Transverse colon (tissue), 4 donors: ENCODE results near the gene ZNF892. TPM values are rescaled to one million over a fixed set of nuclear protein-coding genes. Genes with fewer than 3 reads are reported as not detected.
"Not testable (repeated sequence)": the region's sequence is repeated elsewhere in the genome, so short reads cannot be mapped to it uniquely, and the experiment has no call there.

Experiments used
- DNase-seq: peaks from one replicate; pipeline ENCODE4 v3.0.0-alpha.2; 2019
- H3K27ac ChIP-seq, 4 donors: fragments of 200-600 bp; sonication (generic); 2 replicates each; pipeline ENCODE4 v1.5.1; 2016 to 2018; ENCODE audit warnings: inconsistent platforms in 4 of 4
- H3K27me3 ChIP-seq: fragments of 200-600 bp; sonication (generic); 2 replicates; pipeline ENCODE4 v1.5.1; 2017; ENCODE audit warnings: inconsistent platforms
- H3K36me3 ChIP-seq, 4 donors: fragments of 200-600 bp; sonication (generic); 2 replicates each; pipeline ENCODE4 v1.5.1; 2017 to 2019; ENCODE audit warnings: inconsistent platforms in 4 of 4
- H3K4me1 ChIP-seq, 4 donors: fragments of 200-600 bp; sonication (generic); 2 replicates each; pipeline ENCODE4 v1.5.1; 2017 to 2020; ENCODE audit warnings: inconsistent platforms in 4 of 4
- H3K4me3 ChIP-seq, 4 donors: fragments of 200-600 bp; sonication (generic); 1 replicate in 1 of 4; 2 replicates in 3 of 4; pipeline versions ENCODE4 v1.5.1 to v1.6.1; 2017 to 2019; ENCODE audit warnings: inconsistent platforms in 4 of 4
- H3K9me3 ChIP-seq, 2 donors: fragments of 200-600 bp; sonication (generic); 2 replicates each; pipeline ENCODE4 v1.5.1; 2017 to 2019; ENCODE audit warnings: inconsistent platforms in 2 of 2
- EP300 ChIP-seq: sonication (generic); formaldehyde crosslinking; IDR thresholded peaks from one replicate; pipeline ENCODE4 v1.6.1; 2017; ENCODE audit warnings: antibody characterized with exemption, low read depth
- POLR2A ChIP-seq: fragments of 450-650 bp; IDR thresholded peaks from one replicate; pipeline ENCODE4 v1.6.1; 2016; ENCODE audit warnings: antibody characterized with exemption, mild to moderate bottlenecking, moderate library complexity
- POLR2AphosphoS5 ChIP-seq, 3 donors: sonication (generic); formaldehyde crosslinking; IDR thresholded peaks; one replicate each; pipeline ENCODE4 v1.6.1; 2016; ENCODE audit warnings: antibody characterized with exemption in 3 of 3
- WGBS, 2 donors: methylation state at CpG; one replicate each; pipeline ENCODE4 v1.1.5; 2018; ENCODE audit warnings: low coverage in 1 of 2; 5-methylcytosine and 5-hydroxymethylcytosine counted together
- in situ Hi-C, 4 donors: fragments of 200-750 bp; cut with MboI; loops; one replicate each; pipeline versions ENCODE4 v1.15.0 to v1.15.1; 2017; ENCODE audit warnings: low sequenced_read_pairs in 3 of 4, low pct_ligation_motif_present in 1 of 4, low pct_unique_long_range_greater_than_20kb in 1 of 4
- intact Hi-C: fragments of 100-400 bp; cut with DNase I; formaldehyde crosslinking; loops from one replicate; pipeline ENCODE4 v1.15.1; 2023; ENCODE audit warnings: low total_unique reads
- total RNA-seq, 4 donors: library from RNA; depleted of rRNA; stranded (reverse); fragments of >200 nt; gene quantifications; one replicate each; pipeline ENCODE4 v1.1.0, GENCODE V29; 2016
- TF ChIP-seq, protein P1 (sequence below), 5 experiments: fragments of 200-600 bp in 3 of 5; fragments of 450-650 bp in 2 of 5; sonication (generic) in 3 of 5; IDR thresholded peaks; 1 replicate in 2 of 5; 2 replicates in 3 of 5; pipeline ENCODE4 v1.5.1; 2016 to 2017; ENCODE audit warnings: antibody characterized with exemption in 5 of 5, inconsistent platforms in 3 of 5, mild to moderate bottlenecking in 2 of 5, moderate library complexity in 1 of 5

Gene ZNF892
- total RNA-seq, 4 donors from 2014 or later, result 3.4 to 6.8 (median 3.5) TPM; not detected in 1

DNA sequence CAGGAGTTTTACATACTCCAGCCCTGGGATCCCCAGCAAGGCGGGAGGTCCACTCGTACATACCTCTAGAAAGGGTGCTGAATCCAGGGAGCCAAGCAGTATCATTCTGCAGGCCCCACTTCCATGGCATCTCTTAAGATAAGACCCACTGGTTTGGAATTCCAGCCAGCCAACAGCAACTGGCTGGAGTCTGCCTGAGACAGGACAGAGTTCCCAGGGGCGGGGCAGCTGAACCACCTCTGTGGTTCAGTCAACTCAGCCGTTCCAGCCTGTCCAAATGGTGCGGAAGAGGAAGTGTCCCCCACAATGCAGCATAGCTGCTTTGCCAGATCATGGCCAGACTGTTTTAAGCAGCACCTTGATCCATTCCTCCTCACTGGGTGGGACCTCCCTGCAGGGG, 33.2 kb downstream of the ZNF892 start:
- intact Hi-C loops (no loop called here), in situ Hi-C loops (no loop called here)
- H3K4me3 ChIP-seq, result no peak overlapping the region
- no peaks in the 10 kb centered on the region for H3K27me3 ChIP-seq
- WGBS, 2 donors, result 92% methylated on average over 5 of the region's 5 CpGs; no CpG with 5 or more reads in 1 of the 2 donors
- TF ChIP-seq POLR2AphosphoS5 (IDR thresholded peaks at IDR 0.05), result no peak
- no peak for TF ChIP-seq EP300
- TF ChIP-seq, protein P1, sequence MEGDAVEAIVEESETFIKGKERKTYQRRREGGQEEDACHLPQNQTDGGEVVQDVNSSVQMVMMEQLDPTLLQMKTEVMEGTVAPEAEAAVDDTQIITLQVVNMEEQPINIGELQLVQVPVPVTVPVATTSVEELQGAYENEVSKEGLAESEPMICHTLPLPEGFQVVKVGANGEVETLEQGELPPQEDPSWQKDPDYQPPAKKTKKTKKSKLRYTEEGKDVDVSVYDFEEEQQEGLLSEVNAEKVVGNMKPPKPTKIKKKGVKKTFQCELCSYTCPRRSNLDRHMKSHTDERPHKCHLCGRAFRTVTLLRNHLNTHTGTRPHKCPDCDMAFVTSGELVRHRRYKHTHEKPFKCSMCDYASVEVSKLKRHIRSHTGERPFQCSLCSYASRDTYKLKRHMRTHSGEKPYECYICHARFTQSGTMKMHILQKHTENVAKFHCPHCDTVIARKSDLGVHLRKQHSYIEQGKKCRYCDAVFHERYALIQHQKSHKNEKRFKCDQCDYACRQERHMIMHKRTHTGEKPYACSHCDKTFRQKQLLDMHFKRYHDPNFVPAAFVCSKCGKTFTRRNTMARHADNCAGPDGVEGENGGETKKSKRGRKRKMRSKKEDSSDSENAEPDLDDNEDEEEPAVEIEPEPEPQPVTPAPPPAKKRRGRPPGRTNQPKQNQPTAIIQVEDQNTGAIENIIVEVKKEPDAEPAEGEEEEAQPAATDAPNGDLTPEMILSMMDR (IDR thresholded peaks at IDR 0.05), result no peak
- no peak for TF ChIP-seq POLR2A
- H3K9me3 ChIP-seq, result peaks cover 16 to 21% of the 10 kb centered on the region in 2 donors
- no peaks in the 10 kb centered on the region for H3K36me3 ChIP-seq
- H3K27ac ChIP-seq, result no peak overlapping the region
- H3K4me1 ChIP-seq, result no peaks in the 10 kb centered on the region
- no peak for DNase-seq

DNA sequence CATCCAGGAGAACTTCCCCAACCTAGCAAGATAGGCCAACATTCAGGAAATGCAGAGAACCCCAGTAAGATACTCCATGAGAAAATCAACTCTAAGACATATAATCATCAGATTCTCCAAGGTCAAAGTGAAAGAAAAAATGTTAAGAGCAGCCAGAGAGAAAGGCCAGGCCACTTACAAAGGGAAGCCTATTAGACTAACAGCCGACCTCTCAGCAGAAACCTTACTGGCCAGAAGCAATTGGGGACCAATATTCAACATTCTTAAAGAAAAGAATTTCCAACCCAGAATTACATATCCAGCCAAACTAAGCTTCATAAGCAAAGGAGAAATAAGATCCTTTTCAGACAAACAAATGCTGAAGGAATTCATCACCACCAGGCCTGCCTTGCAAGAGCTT, 34.8 kb downstream of the ZNF892 start:
- H3K4me3 ChIP-seq, H3K27ac ChIP-seq, H3K36me3 ChIP-seq, H3K27me3 ChIP-seq, intact Hi-C loops, DNase-seq, H3K4me1 ChIP-seq, in situ Hi-C loops: not testable (repeated sequence)
- peaks cover 21% of the 10 kb centered on the region in 2 donors for H3K9me3 ChIP-seq
- WGBS, 2 donors, result 96 to 100% methylated on average over 1 of the region's 1 CpG

Other genes with a start within 250 kb of the ZNF892 start
- 10 to 100 TPM in 1 of 4 donors, 1 to 10 TPM in 3; 3.7 to 14.3 (median 5.1) TPM for gene MAL, start 181.8 kb upstream of the ZNF892 start, total RNA-seq
- gene MRPS5, start 85.7 kb upstream of the ZNF892 start, total RNA-seq, result 100 to 1,000 TPM in 1 of 4 donors, 10 to 100 TPM in 3; 61.7 to 145 (median 77.2) TPM
- 10 to 100 TPM in 3 of 4 donors, 1 to 10 TPM in 1; 8.6 to 22.9 (median 15.7) TPM for gene ZNF514, start 47.7 kb upstream of the ZNF892 start, total RNA-seq
- gene ZNF2, start 41.7 kb upstream of the ZNF892 start, total RNA-seq, result 1 to 10 TPM in 3 of 4 donors, under 1 TPM in 1; 0.20 to 4.1 (median 1.8) TPM
- 10 to 100 TPM; 20.2 to 46.6 (median 28.6) TPM for gene PROM2, start 66.9 kb downstream of the ZNF892 start, total RNA-seq
- gene KCNIP3, start 89.8 kb downstream of the ZNF892 start, total RNA-seq, result 1 to 10 TPM; 1.8 to 4.0 (median 2.2) TPM
- gene FAHD2A, start 195.2 kb downstream of the ZNF892 start, total RNA-seq, result 100 to 1,000 TPM in 1 of 4 donors, 10 to 100 TPM in 3; 29.9 to 134 (median 42.7) TPM